Type B pancreatic cell (in vitro differentiated cells): Measurements from ENCODE around the gene GRIK5. TPM values are rescaled to one million over a fixed set of nuclear protein-coding genes. Genes with fewer than 3 reads are reported as not detected.
"Not testable (repeated sequence)": the region's sequence is repeated elsewhere in the genome, so short reads cannot be mapped to it uniquely, and the experiment has no call there.

Source experiments
- DNase-seq: peaks from one replicate; pipeline ENCODE4 v3.0.0; 2021; ENCODE audit warnings: mixed read lengths; ENCODE audit not compliant: unreplicated experiment; ENCODE audit errors: extremely low spot score
- H3K27ac Mint-ChIP-seq: 2 replicates; pipeline ENCODE4 v1.8.0; 2021; ENCODE audit warnings: mild to moderate bottlenecking, mixed read lengths
- H3K27me3 Mint-ChIP-seq: 2 replicates; pipeline ENCODE4 v1.8.0; 2021; ENCODE audit warnings: mixed read lengths
- H3K36me3 Mint-ChIP-seq: 2 replicates; pipeline ENCODE4 v1.8.0; 2021; ENCODE audit warnings: mixed read lengths
- H3K4me1 Mint-ChIP-seq: one replicate; pipeline ENCODE4 v1.8.0; 2021; ENCODE audit warnings: mixed read lengths; ENCODE audit not compliant: unreplicated experiment
- H3K4me3 Mint-ChIP-seq: 2 replicates; pipeline ENCODE4 v1.8.0; 2021; ENCODE audit warnings: mild to moderate bottlenecking, mixed read lengths
- H3K9me3 Mint-ChIP-seq: 2 replicates; pipeline ENCODE4 v1.8.0; 2021; ENCODE audit warnings: mixed read lengths
- total RNA-seq: library from RNA; stranded (reverse); gene quantifications from 2 replicates; pipeline ENCODE4 v1.2.1, GENCODE V29; 2021; ENCODE audit warnings: low replicate concordance
- TF ChIP-seq, protein P1 (sequence below): fragments of 200-600 bp; sonication (generic); conservative IDR thresholded peaks from 2 replicates; pipeline ENCODE4 v1.5.0; 2021; ENCODE audit warnings: antibody characterized with exemption, mild to moderate bottlenecking

Gene GRIK5
- total RNA-seq, 1 donor from 2014 or later: 5.8 TPM

DNA sequence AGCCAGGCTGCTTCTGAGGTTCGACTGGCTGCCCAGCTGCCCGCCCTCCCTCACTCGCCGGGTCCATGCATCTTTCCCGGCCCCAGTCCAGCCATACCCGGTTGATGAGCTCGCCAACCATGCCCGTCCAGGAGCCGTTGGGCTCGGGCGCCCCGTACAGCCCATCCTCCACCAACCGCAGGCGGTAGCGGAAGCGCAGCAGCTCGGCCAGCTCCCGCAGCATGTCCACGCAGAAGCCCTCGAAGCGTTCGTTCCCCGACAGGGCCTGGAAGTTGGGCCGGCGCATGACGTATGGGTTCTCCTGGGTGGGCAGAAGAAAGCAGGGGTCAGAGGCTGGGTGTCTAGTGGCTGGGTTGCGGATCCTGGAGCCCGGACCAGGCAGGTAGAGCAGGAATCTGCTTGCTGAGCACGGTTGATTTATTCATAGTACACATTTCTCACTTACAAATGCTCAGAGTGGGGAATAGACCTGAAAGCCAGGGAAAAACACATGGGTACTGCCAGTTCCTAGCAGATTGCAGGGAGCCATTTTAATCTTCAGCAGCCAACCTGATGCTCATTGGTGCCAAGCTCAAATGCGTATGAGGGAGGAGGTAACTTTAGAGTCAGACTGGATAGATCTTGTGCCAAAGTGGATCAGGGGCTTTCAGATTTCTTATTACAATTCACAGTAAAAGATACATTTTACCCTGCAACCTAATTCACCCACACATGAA lies 27.4 kb downstream of the GRIK5 start:
- H3K27ac Mint-ChIP-seq: no peak overlapping the region
- H3K36me3 Mint-ChIP-seq: no peaks in the 10 kb centered on the region
- no peaks in the 10 kb centered on the region for H3K9me3 Mint-ChIP-seq
- TF ChIP-seq, protein P1, sequence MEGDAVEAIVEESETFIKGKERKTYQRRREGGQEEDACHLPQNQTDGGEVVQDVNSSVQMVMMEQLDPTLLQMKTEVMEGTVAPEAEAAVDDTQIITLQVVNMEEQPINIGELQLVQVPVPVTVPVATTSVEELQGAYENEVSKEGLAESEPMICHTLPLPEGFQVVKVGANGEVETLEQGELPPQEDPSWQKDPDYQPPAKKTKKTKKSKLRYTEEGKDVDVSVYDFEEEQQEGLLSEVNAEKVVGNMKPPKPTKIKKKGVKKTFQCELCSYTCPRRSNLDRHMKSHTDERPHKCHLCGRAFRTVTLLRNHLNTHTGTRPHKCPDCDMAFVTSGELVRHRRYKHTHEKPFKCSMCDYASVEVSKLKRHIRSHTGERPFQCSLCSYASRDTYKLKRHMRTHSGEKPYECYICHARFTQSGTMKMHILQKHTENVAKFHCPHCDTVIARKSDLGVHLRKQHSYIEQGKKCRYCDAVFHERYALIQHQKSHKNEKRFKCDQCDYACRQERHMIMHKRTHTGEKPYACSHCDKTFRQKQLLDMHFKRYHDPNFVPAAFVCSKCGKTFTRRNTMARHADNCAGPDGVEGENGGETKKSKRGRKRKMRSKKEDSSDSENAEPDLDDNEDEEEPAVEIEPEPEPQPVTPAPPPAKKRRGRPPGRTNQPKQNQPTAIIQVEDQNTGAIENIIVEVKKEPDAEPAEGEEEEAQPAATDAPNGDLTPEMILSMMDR: no peak
- no peaks in the 10 kb centered on the region for H3K27me3 Mint-ChIP-seq
- H3K4me1 Mint-ChIP-seq: no peaks in the 10 kb centered on the region
- DNase-seq: no peak
- no peak overlapping the region for H3K4me3 Mint-ChIP-seq

DNA sequence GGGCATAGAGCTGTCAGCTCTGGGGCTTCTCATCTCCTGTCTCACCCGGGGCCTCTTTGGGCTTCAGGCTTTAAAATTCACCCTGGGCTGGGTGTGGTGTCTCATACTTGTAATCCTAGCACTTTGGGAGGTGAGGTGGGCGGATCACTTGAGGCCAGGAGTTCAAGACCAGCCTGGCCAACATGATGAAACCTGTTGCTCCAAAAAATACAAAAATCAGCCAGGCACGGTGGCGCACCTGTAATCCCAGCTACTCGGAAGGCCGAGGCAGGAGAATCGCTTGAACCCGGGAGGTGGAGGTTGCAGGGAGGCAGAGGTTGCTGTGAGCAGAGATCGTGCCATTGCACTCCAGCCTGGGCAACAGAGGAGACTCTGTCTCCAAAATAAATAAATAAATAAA lies 29.5 kb downstream of the GRIK5 start:
- H3K27me3 Mint-ChIP-seq, H3K27ac Mint-ChIP-seq, H3K9me3 Mint-ChIP-seq, DNase-seq, H3K4me1 Mint-ChIP-seq, H3K4me3 Mint-ChIP-seq, H3K36me3 Mint-ChIP-seq: not testable (repeated sequence)

DNA sequence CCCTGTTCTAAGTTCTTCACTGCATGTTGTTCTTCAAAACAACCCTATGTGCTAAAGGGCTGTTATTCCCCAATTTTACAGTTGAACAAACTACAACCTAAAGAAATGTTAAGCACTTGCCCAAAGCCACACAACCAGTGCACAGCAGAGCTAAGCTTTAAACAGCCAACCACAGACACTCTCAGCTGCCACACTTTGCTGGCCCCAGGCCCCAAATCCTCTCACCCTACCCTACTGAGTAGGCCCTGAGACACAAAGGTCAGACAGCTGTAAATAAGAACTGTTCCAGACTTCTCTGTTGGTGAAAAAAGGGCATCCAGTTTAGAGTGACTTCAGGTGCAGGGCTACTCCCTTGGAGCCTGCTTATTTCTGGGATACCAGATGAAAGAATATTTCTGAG lies 30.0 kb downstream of the GRIK5 start:
- no peak overlapping the region for H3K4me3 Mint-ChIP-seq
- no peak for DNase-seq
- TF ChIP-seq, protein P1: no peak

DNA sequence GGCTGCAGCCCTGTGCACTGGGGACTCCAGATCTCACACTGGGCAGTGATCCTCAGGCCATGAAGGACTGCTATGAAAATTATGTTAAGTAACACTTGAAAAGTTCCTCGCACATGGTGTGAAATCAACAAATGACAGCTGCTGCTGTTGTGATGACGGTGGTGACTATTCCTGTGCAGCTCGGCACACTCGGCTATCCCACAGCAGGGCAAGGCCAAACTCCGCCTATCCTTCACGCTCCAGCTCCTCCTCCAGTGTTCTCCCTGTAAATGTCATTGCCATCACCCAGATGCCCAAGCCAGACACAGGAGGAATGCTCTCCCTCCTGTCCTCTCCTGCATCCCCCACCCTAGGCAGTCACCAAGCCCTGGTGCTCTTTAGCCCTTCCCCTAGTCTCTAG lies 31.3 kb downstream of the GRIK5 start:
- DNase-seq: no peak
- H3K27ac Mint-ChIP-seq: no peak overlapping the region
- no peak overlapping the region for H3K4me3 Mint-ChIP-seq
- H3K36me3 Mint-ChIP-seq: no peaks in the 10 kb centered on the region
- H3K27me3 Mint-ChIP-seq: peaks cover 3% of the 10 kb centered on the region
- no peaks in the 10 kb centered on the region for H3K9me3 Mint-ChIP-seq
- TF ChIP-seq, protein P1: no peak
- no peaks in the 10 kb centered on the region for H3K4me1 Mint-ChIP-seq

More for the DNA sequence above, 30.0 kb downstream of the GRIK5 start:
- H3K27me3 Mint-ChIP-seq: no peaks in the 10 kb centered on the region
- no peak overlapping the region for H3K27ac Mint-ChIP-seq
- no peaks in the 10 kb centered on the region for H3K9me3 Mint-ChIP-seq
- no peaks in the 10 kb centered on the region for H3K36me3 Mint-ChIP-seq
- no peaks in the 10 kb centered on the region for H3K4me1 Mint-ChIP-seq

DNA sequence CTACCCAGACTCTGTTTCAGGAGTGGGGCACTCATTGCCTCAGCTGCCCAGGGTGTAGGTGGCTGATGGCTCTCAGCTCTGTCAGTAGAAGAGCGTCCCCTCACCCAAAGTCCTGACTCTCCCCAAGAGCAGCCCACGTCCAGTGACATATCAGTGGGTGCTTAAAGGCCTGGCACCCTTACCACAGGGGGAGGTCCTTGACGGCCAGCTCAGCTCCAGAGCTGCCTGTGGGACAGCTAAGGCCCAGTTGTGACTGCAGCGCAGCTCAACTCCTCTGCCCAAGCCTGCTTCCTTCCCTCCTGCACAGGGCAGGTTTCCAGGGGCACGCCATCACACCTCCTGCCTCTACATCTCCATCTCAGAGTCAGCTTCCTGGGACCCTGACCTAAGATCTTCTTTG lies 32.4 kb downstream of the GRIK5 start:
- TF ChIP-seq, protein P1: no peak
- H3K4me1 Mint-ChIP-seq: peaks cover 2% of the 10 kb centered on the region
- no peaks in the 10 kb centered on the region for H3K9me3 Mint-ChIP-seq
- peaks cover 4% of the 10 kb centered on the region for H3K27me3 Mint-ChIP-seq
- no peak overlapping the region for H3K27ac Mint-ChIP-seq
- no peak for DNase-seq
- H3K4me3 Mint-ChIP-seq: no peak overlapping the region
- H3K36me3 Mint-ChIP-seq: no peaks in the 10 kb centered on the region

DNA sequence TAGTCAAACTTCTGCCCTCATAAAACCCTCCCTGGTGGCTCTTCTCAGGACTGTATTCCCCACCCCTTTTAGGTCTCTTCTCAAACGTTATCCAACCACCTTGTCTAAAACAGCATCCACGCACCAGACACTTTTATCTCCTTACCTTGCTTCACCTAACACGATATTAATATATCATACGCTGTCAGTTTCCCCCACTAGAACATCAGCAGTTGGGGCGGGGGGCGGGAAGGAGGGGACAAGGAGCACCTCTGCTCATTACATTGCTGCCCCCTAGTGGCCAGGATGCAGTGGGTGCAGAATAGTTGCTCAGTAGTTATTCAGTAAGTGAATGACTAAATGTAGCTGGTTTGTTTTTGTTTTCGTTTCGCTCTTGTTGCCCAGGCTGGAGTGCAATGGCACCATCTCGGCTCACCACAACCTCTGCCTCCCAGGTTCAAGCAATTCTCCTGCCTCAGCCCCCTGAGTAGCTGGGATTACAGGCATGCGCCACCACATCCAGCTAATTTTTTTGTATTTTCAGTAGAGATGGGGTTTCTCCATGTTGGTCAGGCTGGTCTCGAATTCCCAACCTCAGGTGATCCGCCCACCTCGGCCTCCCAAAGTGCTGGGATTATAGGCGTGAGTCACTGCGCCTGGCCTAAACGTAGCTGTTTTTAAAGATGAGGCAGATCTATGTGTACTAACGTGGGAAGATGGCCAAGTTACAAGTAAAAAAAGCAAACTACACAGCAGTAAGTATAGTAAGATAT lies 35.2 kb downstream of the GRIK5 start:
- H3K27ac Mint-ChIP-seq, H3K4me3 Mint-ChIP-seq, H3K36me3 Mint-ChIP-seq, H3K9me3 Mint-ChIP-seq, H3K27me3 Mint-ChIP-seq, DNase-seq, H3K4me1 Mint-ChIP-seq: not testable (repeated sequence)
- TF ChIP-seq, protein P1: peak; percentile 91
